Astrocyte (in vitro differentiated cells and primary cell): ENCODE measurements around the gene SMAD3. TPM values are rescaled to one million over a fixed set of nuclear protein-coding genes. Genes with fewer than 3 reads are reported as not detected.

Source experiments
- DNase-seq: peaks from one replicate; pipeline ENCODE4 v3.0.0-alpha.2; 2010; ENCODE audit warnings: low read depth
- FAIRE-seq: peaks from 2 replicates; lab custom pipeline; 2011; peaks lifted over from hg19 to GRCh38; lab: Jason Lieb, UNC
- H2AFZ ChIP-seq: 2 replicates; pipeline ENCODE4 v1.6.0; 2012; ENCODE audit warnings: low read depth, low read length, inconsistent platforms
- H3K27ac ChIP-seq: 2 replicates; pipeline ENCODE4 v1.5.1; 2011; ENCODE audit warnings: low read depth, low read length, inconsistent platforms
- H3K27me3 ChIP-seq: 2 replicates; pipeline ENCODE4 v1.6.0; 2011; ENCODE audit warnings: low read length, inconsistent platforms; ENCODE audit not compliant: insufficient read depth
- H3K36me3 ChIP-seq: 2 replicates; pipeline ENCODE4 v1.5.1; 2011; ENCODE audit warnings: low read length, inconsistent platforms; ENCODE audit not compliant: insufficient read depth
- H3K4me1 ChIP-seq: 2 replicates; pipeline ENCODE4 v1.5.1; 2011; ENCODE audit warnings: low read length, inconsistent platforms; ENCODE audit not compliant: insufficient read depth
- H3K4me2 ChIP-seq: 2 replicates; pipeline ENCODE4 v1.6.0; 2012; ENCODE audit warnings: low read length, inconsistent platforms
- H3K4me3 ChIP-seq: 2 replicates; pipeline ENCODE4 v1.5.1; 2011; ENCODE audit warnings: low read depth, mild to moderate bottlenecking, low read length, inconsistent platforms; ENCODE audit not compliant: insufficient read depth
- H3K79me2 ChIP-seq: 2 replicates; pipeline ENCODE4 v1.6.0; 2012; ENCODE audit warnings: mild to moderate bottlenecking, low read length, inconsistent platforms; ENCODE audit not compliant: insufficient read depth
- H3K9ac ChIP-seq: 2 replicates; pipeline ENCODE4 v1.6.0; 2012; ENCODE audit warnings: mild to moderate bottlenecking, low read length, inconsistent platforms
- H3K9me3 ChIP-seq: 2 replicates; pipeline ENCODE4 v1.5.1; 2012; ENCODE audit warnings: low read depth, mild to moderate bottlenecking, low read length, inconsistent platforms; ENCODE audit not compliant: insufficient read depth
- H4K20me1 ChIP-seq: 2 replicates; pipeline ENCODE4 v1.6.0; 2012; ENCODE audit warnings: low read length, inconsistent platforms; ENCODE audit not compliant: insufficient read depth
- H3K27ac Mint-ChIP-seq: one replicate; pipeline ENCODE4 v1.8.0; 2021; ENCODE audit warnings: mild to moderate bottlenecking, mixed read lengths; ENCODE audit not compliant: unreplicated experiment
- H3K27me3 Mint-ChIP-seq: one replicate; pipeline ENCODE4 v1.8.0; 2021; ENCODE audit warnings: low read depth, mixed read lengths; ENCODE audit not compliant: unreplicated experiment
- H3K36me3 Mint-ChIP-seq: one replicate; pipeline ENCODE4 v1.8.0; 2021; ENCODE audit warnings: low read depth, mixed read lengths; ENCODE audit not compliant: unreplicated experiment
- H3K4me1 Mint-ChIP-seq: one replicate; pipeline ENCODE4 v1.8.0; 2021; ENCODE audit warnings: low read depth, mixed read lengths; ENCODE audit not compliant: unreplicated experiment
- H3K4me3 Mint-ChIP-seq: one replicate; pipeline ENCODE4 v1.8.0; 2021; ENCODE audit warnings: mild to moderate bottlenecking, moderate library complexity, mixed read lengths; ENCODE audit not compliant: unreplicated experiment
- H3K9me3 Mint-ChIP-seq: one replicate; pipeline ENCODE4 v1.8.0; 2021; ENCODE audit warnings: mild to moderate bottlenecking, mixed read lengths; ENCODE audit not compliant: unreplicated experiment
- CTCF ChIP-seq: IDR thresholded peaks from 2 replicates; pipeline ENCODE4 v1.5.1; 2011; ENCODE audit warnings: low read depth, mild to moderate bottlenecking, inconsistent platforms, low read length, moderate library complexity; ENCODE audit not compliant: insufficient read depth
- EZH2 ChIP-seq: IDR thresholded peaks from 2 replicates; pipeline ENCODE4 v1.6.1; 2012; ENCODE audit warnings: mild to moderate bottlenecking, low read length, inconsistent platforms; ENCODE audit not compliant: insufficient read depth
- total RNA-seq: library from RNA; stranded (reverse); gene quantifications from 2 replicates; pipeline ENCODE4 v1.2.1, GENCODE V29; 2021

Gene SMAD3
- total RNA-seq, 1 donor from 2014 or later = 78.0 TPM

GRCh38 chr15:67164811-67165253 lies 99.4 kb downstream of the SMAD3 start:
- no peak for DNase-seq

GRCh38 chr15:67165254-67166253 lies 100.2 kb downstream of the SMAD3 start:
- Mint-ChIP-seq H3K4me1 (peaks cover 41% of the 10 kb centered on the region), H3K27me3 (no peaks in the 10 kb centered on the region), H3K9me3 (no peaks in the 10 kb centered on the region), H3K27ac (peak overlapping the region; percentile 14), H3K4me3 (no peak overlapping the region), H3K36me3 (peaks cover 38% of the 10 kb centered on the region)
- peaks cover 60% of the 10 kb centered on the region for H3K79me2 ChIP-seq
- TF ChIP-seq EZH2 (no peak), CTCF (no peak)
- H3K27me3 ChIP-seq = no peaks in the 10 kb centered on the region
- H3K9ac ChIP-seq = peak overlapping the region; percentile 79
- H3K4me1 ChIP-seq = peaks cover 47% of the 10 kb centered on the region
- no peaks in the 10 kb centered on the region for H3K9me3 ChIP-seq
- peaks cover 12% of the 10 kb centered on the region for H4K20me1 ChIP-seq
- peak overlapping the region; percentile 74 for H3K4me2 ChIP-seq
- peak overlapping the region; percentile 96 for H3K27ac ChIP-seq
- H2AFZ ChIP-seq = no peak overlapping the region
- H3K4me3 ChIP-seq = no peak overlapping the region
- DNase-seq (peak; percentile 94), FAIRE-seq (no peak)
- peaks cover 8% of the 10 kb centered on the region for H3K36me3 ChIP-seq

More at GRCh38 chr15:67164811-67165253, 99.4 kb downstream of the SMAD3 start:
- Histone ChIP-seq H3K4me3 (no peak overlapping the region), H3K9ac (peak overlapping the region; percentile 79), H3K27me3 (no peaks in the 10 kb centered on the region), H3K9me3 (no peaks in the 10 kb centered on the region), H3K79me2 (peaks cover 58% of the 10 kb centered on the region), H4K20me1 (peaks cover 12% of the 10 kb centered on the region), H2AFZ (no peak overlapping the region), H3K4me2 (peak overlapping the region; percentile 74), H3K36me3 (peaks cover 8% of the 10 kb centered on the region), H3K4me1 (peaks cover 47% of the 10 kb centered on the region), H3K27ac (peak overlapping the region; percentile 96)
- peaks cover 35% of the 10 kb centered on the region for H3K4me1 Mint-ChIP-seq
- FAIRE-seq = no peak
- H3K27ac Mint-ChIP-seq = no peak overlapping the region
- peaks cover 31% of the 10 kb centered on the region for H3K36me3 Mint-ChIP-seq
- TF ChIP-seq EZH2 = no peak
- no peak for TF ChIP-seq CTCF
- H3K4me3 Mint-ChIP-seq = no peak overlapping the region
- H3K9me3 Mint-ChIP-seq = no peaks in the 10 kb centered on the region
- H3K27me3 Mint-ChIP-seq = no peaks in the 10 kb centered on the region
